DND-41 (cell line): Measurements from ENCODE around the gene MTRFR.

ENCODE experiments used
- ATAC-seq: fragments of 200-7000 bp; cut with Tn5 transposase; 3 replicates; pipeline ENCODE4 v1.9.1; 2021; ENCODE audit warnings: low read depth; ENCODE audit not compliant: insufficient read depth
- DNase-seq: peaks from one replicate; pipeline ENCODE4 v3.0.0-alpha.2; 2020
- H2AFZ ChIP-seq: 2 replicates; pipeline ENCODE4 v1.6.0; 2012; ENCODE audit warnings: low read depth, low read length
- H3K27ac ChIP-seq: 2 replicates; pipeline ENCODE4 v1.5.1; 2012; ENCODE audit warnings: low read length, inconsistent platforms
- H3K27me3 ChIP-seq: fragments of 200-600 bp; sonication (generic); 2 replicates; pipeline ENCODE4 v1.6.0; 2012; ENCODE audit warnings: low read length, mild to moderate bottlenecking, inconsistent platforms; ENCODE audit not compliant: insufficient read depth, poor library complexity
- H3K36me3 ChIP-seq: 2 replicates; pipeline ENCODE4 v1.5.1; 2012; ENCODE audit warnings: low read length, inconsistent platforms; ENCODE audit not compliant: insufficient read depth
- H3K4me1 ChIP-seq: 2 replicates; pipeline ENCODE4 v1.5.1; 2012; ENCODE audit warnings: mild to moderate bottlenecking, low read length; ENCODE audit not compliant: insufficient read depth
- H3K4me2 ChIP-seq: 2 replicates; pipeline ENCODE4 v1.6.0; 2012; ENCODE audit warnings: mild to moderate bottlenecking, moderate library complexity, low read length, inconsistent platforms; ENCODE audit not compliant: insufficient read depth
- H3K4me3 ChIP-seq, 2 experiments: fragments of 200-600 bp in 1 of 2; shearing (Covaris generic) in 1 of 2; 2 replicates each; pipeline ENCODE4 v1.5.1; 2012 to 2016; ENCODE audit warnings: inconsistent platforms in 2 of 2, low read length in 2 of 2, mild to moderate bottlenecking in 2 of 2, low read depth in 1 of 2, moderate library complexity in 1 of 2
- H3K79me2 ChIP-seq: 2 replicates; pipeline ENCODE4 v1.6.0; 2012; ENCODE audit warnings: low read length, inconsistent platforms; ENCODE audit not compliant: insufficient read depth
- H3K9ac ChIP-seq: 2 replicates; pipeline ENCODE4 v1.6.0; 2012; ENCODE audit warnings: low read depth, mild to moderate bottlenecking, inconsistent platforms, low read length, moderate library complexity
- H3K9me3 ChIP-seq: 2 replicates; pipeline ENCODE4 v1.5.1; 2012; ENCODE audit warnings: low read length, moderate library complexity, mild to moderate bottlenecking, inconsistent platforms; ENCODE audit not compliant: insufficient read depth, severe bottlenecking
- H4K20me1 ChIP-seq: 2 replicates; pipeline ENCODE4 v1.6.0; 2012; ENCODE audit warnings: low read length; ENCODE audit not compliant: insufficient read depth
- CTCF ChIP-seq: IDR thresholded peaks from 2 replicates; pipeline ENCODE4 v1.5.1; 2012; ENCODE audit warnings: borderline replicate concordance, low read length, moderate library complexity, mild to moderate bottlenecking; ENCODE audit not compliant: poor library complexity, severe bottlenecking; ENCODE audit errors: extremely low read depth
- EZH2 ChIP-seq: IDR thresholded peaks from 3 replicates; pipeline ENCODE4 v1.6.1; 2012; ENCODE audit warnings: borderline replicate concordance, low read depth, mild to moderate bottlenecking, moderate library complexity, low read length, inconsistent platforms; ENCODE audit not compliant: severe bottlenecking

Gene MTRFR

GRCh38 chr12:123305136-123305535 lies 71.9 kb downstream of the MTRFR start:
- H3K4me2 ChIP-seq, result no peak overlapping the region
- H3K4me1 ChIP-seq, result no peaks in the 10 kb centered on the region
- no peak overlapping the region for H3K27ac ChIP-seq
- ATAC-seq (no peak), DNase-seq (no peak)
- no peaks in the 10 kb centered on the region for H3K27me3 ChIP-seq
- peaks cover 96% of the 10 kb centered on the region for H3K36me3 ChIP-seq
- no peak overlapping the region for H3K9ac ChIP-seq
- H3K9me3 ChIP-seq, result no peaks in the 10 kb centered on the region
- H4K20me1 ChIP-seq, result no peaks in the 10 kb centered on the region
- no peak overlapping the region for H3K4me3 ChIP-seq
- H2AFZ ChIP-seq, result no peak overlapping the region
- H3K79me2 ChIP-seq, result no peaks in the 10 kb centered on the region
- TF ChIP-seq CTCF, result no peak
- no peak for TF ChIP-seq EZH2

GRCh38 chr12:123306200-123306599 lies 73.0 kb downstream of the MTRFR start:
- Histone ChIP-seq H3K9me3 (no peaks in the 10 kb centered on the region), H3K79me2 (no peaks in the 10 kb centered on the region), H4K20me1 (no peaks in the 10 kb centered on the region), H3K4me2 (no peak overlapping the region), H2AFZ (no peak overlapping the region), H3K27me3 (no peaks in the 10 kb centered on the region), H3K4me3 (no peak overlapping the region), H3K9ac (no peak overlapping the region), H3K4me1 (no peaks in the 10 kb centered on the region), H3K27ac (no peak overlapping the region), H3K36me3 (peaks cover 96% of the 10 kb centered on the region)
- DNase-seq, result no peak
- ATAC-seq, result no peak
- TF ChIP-seq CTCF (no peak), EZH2 (no peak)
